A549 (cell line): ENCODE results near the gene NKAIN2. TPM values are rescaled to one million over a fixed set of nuclear protein-coding genes. Genes with fewer than 3 reads are reported as not detected.

Experiments used
- ATAC-seq, 2 experiments: fragments of 200-7000 bp in 1 of 2; fragments of >200 bp in 1 of 2; cut with Nextera tagmentation in 1 of 2; cut with Tn5 transposase in 1 of 2; 3 replicates each; pipeline versions ENCODE4 v1.8.0 to v1.9.1; 2018 to 2020; ENCODE audit warnings: mild to moderate bottlenecking in 1 of 2, moderate library complexity in 1 of 2
- CTCF ChIA-PET: fragments of 300-600 bp; sonication (Branson Sonifier 250); formaldehyde crosslinking; extraction: SDS; loops from one replicate; lab custom pipeline; 2021; ENCODE audit warnings: antibody characterized with exemption, inconsistent platforms; lab: Yijun Ruan, JAX
- POLR2A ChIA-PET: fragments of 350-600 bp; formaldehyde crosslinking; extraction: SDS; loops from one replicate; lab custom pipeline; 2021; ENCODE audit warnings: antibody characterized with exemption, inconsistent platforms; lab: Yijun Ruan, JAX
- DNase-seq, 2 experiments: peaks; one replicate each; pipeline versions ENCODE4 v3.0.0 to v3.0.0-alpha.2; 2011 to 2016; ENCODE audit warnings: low read depth in 1 of 2, low spot score in 1 of 2
- FAIRE-seq: peaks from 2 replicates; lab custom pipeline; 2011; peaks lifted over from hg19 to GRCh38; lab: Jason Lieb, UNC
- H3K27ac ChIP-seq, 2 experiments: fragments of >200 bp; sonication (Bioruptor Twin); formaldehyde crosslinking; 3 replicates each; pipeline ENCODE4 v1.5.1; 2016 to 2017
- H3K4me1 ChIP-seq: fragments of >200 bp; sonication (Bioruptor Twin); formaldehyde crosslinking; 3 replicates; pipeline ENCODE4 v1.6.1; 2016
- H3K4me2 ChIP-seq: fragments of >200 bp; sonication (Bioruptor Twin); formaldehyde crosslinking; 3 replicates; pipeline ENCODE4 v1.6.1; 2016
- H3K4me3 ChIP-seq: fragments of >200 bp; sonication (Bioruptor Twin); formaldehyde crosslinking; 3 replicates; pipeline ENCODE4 v1.5.1; 2016
- H3K9me3 ChIP-seq: fragments of >200 bp; sonication (Bioruptor Twin); formaldehyde crosslinking; 3 replicates; pipeline ENCODE4 v1.6.1; 2016
- BHLHE40 ChIP-seq: IDR thresholded peaks from 2 replicates; pipeline ENCODE4 v1.6.1; 2012; ENCODE audit warnings: low read depth, low read length, inconsistent platforms
- CBX2 ChIP-seq: fragments of 200-600 bp; sonication (generic); IDR thresholded peaks from 2 replicates; pipeline ENCODE4 v1.6.1; 2016; ENCODE audit warnings: low read depth, mild to moderate bottlenecking, borderline replicate concordance
- CBX8 ChIP-seq: fragments of 200-600 bp; sonication (generic); IDR thresholded peaks from 2 replicates; pipeline ENCODE4 v1.6.1; 2016
- CHD4 ChIP-seq: fragments of 200-600 bp; sonication (generic); IDR thresholded peaks from 2 replicates; pipeline ENCODE4 v1.6.1; 2016; ENCODE audit warnings: antibody characterized with exemption, mild to moderate bottlenecking, borderline replicate concordance
- EHF ChIP-seq: fragments of 250-450 bp; sonication (Bioruptor Pico); IDR thresholded peaks from 2 replicates; pipeline ENCODE4 v1.5.0; 2020; ENCODE audit warnings: mild to moderate bottlenecking
- HDAC2 ChIP-seq: fragments of 200-600 bp; sonication (generic); IDR thresholded peaks from 2 replicates; pipeline ENCODE4 v1.6.1; 2016
- HEYL ChIP-seq: fragments of 250-450 bp; sonication (Bioruptor Pico); IDR thresholded peaks from 2 replicates; pipeline ENCODE4 v1.8.0; 2021; ENCODE audit warnings: mild to moderate bottlenecking, moderate library complexity
- KDM5A ChIP-seq: fragments of 200-600 bp; sonication (generic); IDR thresholded peaks from 2 replicates; pipeline ENCODE4 v1.6.1; 2016; ENCODE audit warnings: antibody characterized with exemption, mild to moderate bottlenecking
- NFE2L2 ChIP-seq: fragments of 150-350 bp; conservative IDR thresholded peaks from 2 replicates; pipeline ENCODE4 v1.6.1; 2014; ENCODE audit warnings: low read length
- NPAS2 ChIP-seq: fragments of 250-450 bp; sonication (Bioruptor Pico); IDR thresholded peaks from 2 replicates; pipeline ENCODE4 v1.8.0; 2022; ENCODE audit warnings: mild to moderate bottlenecking, moderate library complexity, borderline replicate concordance
- POLR2AphosphoS2 ChIP-seq: conservative IDR thresholded peaks from 2 replicates; pipeline ENCODE4 v1.6.1; 2012; ENCODE audit warnings: low read length, improper control_type of control experiment, inconsistent platforms
- RCOR1 ChIP-seq: fragments of 150-350 bp; IDR thresholded peaks from 2 replicates; pipeline ENCODE4 v1.6.1; 2014; ENCODE audit warnings: antibody characterized with exemption, low read length, low read depth
- RFX5 ChIP-seq: fragments of 450-650 bp; IDR thresholded peaks from 2 replicates; pipeline ENCODE4 v1.7.1; 2014; ENCODE audit warnings: antibody characterized with exemption, mild to moderate bottlenecking, moderate library complexity
- SREBF2 ChIP-seq: fragments of 450-650 bp; IDR thresholded peaks from 2 replicates; pipeline ENCODE4 v1.6.1; 2014; ENCODE audit warnings: mild to moderate bottlenecking, moderate library complexity
- WGBS: methylation state at CpG from one replicate; pipeline ENCODE4 v1.1.6; 2017; ENCODE audit errors: missing lambda C conversion rate; 5-methylcytosine and 5-hydroxymethylcytosine counted together
- polyA plus RNA-seq, 4 experiments: library from polyadenylated mRNA; depleted of rRNA in 3 of 4; stranded (reverse); fragments of >200 nt; fragmentation: RNase III in 1 of 4; extraction: RNeasy Plus Mini Kit Qiagen cat#74134 plus additional on column Dnase treatment in 1 of 4; gene quantifications; 2 replicates in 3 of 4; 3 replicates in 1 of 4; pipeline ENCODE4 v1.2.3, GENCODE V29; 2011 to 2017
- TF ChIP-seq, protein P1 (sequence below): fragments of 200-600 bp; sonication (generic); IDR thresholded peaks from 2 replicates; pipeline ENCODE4 v1.6.1; 2016; ENCODE audit warnings: antibody characterized with exemption, mild to moderate bottlenecking, moderate library complexity
- TF ChIP-seq, protein P2 (sequence below): fragments of >200 bp; sonication (Bioruptor Twin); formaldehyde crosslinking; IDR thresholded peaks from 2 replicates; pipeline ENCODE4 v1.6.1; 2016
- TF ChIP-seq, protein P3 (sequence below): fragments of >200 bp; sonication (Bioruptor Twin); formaldehyde crosslinking; IDR thresholded peaks from 3 replicates; pipeline ENCODE4 v1.6.1; 2016
- TF ChIP-seq, protein P4 (sequence below): IDR thresholded peaks from 2 replicates; pipeline ENCODE4 v1.6.1; 2012
- TF ChIP-seq, protein P5 (sequence below): IDR thresholded peaks from 2 replicates; pipeline ENCODE4 v1.6.1; 2012; ENCODE audit warnings: low read depth, borderline replicate concordance

The NKAIN2 gene
- polyA plus RNA-seq, 2 of the 4 experiments (the other 2 are of a cell fraction) = not detected

DNA sequence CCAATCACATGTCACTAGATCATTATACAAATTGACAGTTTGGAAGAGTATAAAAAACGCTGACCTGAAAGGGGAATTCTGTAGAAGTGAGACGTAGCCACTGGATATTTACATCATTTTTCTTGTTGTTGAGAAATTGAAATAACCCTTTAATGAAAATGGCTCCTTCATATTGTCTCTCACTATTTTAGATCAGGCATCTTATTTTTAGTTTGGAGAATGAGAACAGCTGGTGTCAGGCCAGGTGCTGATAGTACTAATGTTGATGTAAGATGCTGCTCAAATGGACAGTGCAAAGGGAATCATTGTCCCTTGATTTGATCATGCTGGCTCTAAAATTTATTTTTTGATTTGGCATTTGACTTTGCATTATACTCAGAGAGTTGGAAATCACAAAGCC is 17.4 kb downstream of the NKAIN2 start:
- DNase-seq (no peak), FAIRE-seq (no peak), ATAC-seq (no peak)
- H3K4me1 ChIP-seq = no peaks in the 10 kb centered on the region
- H3K9me3 ChIP-seq = no peaks in the 10 kb centered on the region
- no peak overlapping the region for H3K27ac ChIP-seq
- H3K4me3 ChIP-seq = no peak overlapping the region
- ChIA-PET CTCF (interaction anchor here (0.6 kb wide), 1 partner anchor 443 kb away, joined by 3 read pairs; no protein-coding TSS in a partner anchor), POLR2A (no interaction called here)
- no peak for TF ChIP-seq NPAS2 (CRISPR knock-in tag)
- TF ChIP-seq CHD4 = no peak
- no peak for TF ChIP-seq RFX5
- TF ChIP-seq POLR2AphosphoS2 = no peak
- TF ChIP-seq, protein P1, sequence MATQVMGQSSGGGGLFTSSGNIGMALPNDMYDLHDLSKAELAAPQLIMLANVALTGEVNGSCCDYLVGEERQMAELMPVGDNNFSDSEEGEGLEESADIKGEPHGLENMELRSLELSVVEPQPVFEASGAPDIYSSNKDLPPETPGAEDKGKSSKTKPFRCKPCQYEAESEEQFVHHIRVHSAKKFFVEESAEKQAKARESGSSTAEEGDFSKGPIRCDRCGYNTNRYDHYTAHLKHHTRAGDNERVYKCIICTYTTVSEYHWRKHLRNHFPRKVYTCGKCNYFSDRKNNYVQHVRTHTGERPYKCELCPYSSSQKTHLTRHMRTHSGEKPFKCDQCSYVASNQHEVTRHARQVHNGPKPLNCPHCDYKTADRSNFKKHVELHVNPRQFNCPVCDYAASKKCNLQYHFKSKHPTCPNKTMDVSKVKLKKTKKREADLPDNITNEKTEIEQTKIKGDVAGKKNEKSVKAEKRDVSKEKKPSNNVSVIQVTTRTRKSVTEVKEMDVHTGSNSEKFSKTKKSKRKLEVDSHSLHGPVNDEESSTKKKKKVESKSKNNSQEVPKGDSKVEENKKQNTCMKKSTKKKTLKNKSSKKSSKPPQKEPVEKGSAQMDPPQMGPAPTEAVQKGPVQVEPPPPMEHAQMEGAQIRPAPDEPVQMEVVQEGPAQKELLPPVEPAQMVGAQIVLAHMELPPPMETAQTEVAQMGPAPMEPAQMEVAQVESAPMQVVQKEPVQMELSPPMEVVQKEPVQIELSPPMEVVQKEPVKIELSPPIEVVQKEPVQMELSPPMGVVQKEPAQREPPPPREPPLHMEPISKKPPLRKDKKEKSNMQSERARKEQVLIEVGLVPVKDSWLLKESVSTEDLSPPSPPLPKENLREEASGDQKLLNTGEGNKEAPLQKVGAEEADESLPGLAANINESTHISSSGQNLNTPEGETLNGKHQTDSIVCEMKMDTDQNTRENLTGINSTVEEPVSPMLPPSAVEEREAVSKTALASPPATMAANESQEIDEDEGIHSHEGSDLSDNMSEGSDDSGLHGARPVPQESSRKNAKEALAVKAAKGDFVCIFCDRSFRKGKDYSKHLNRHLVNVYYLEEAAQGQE = no peak
- TF ChIP-seq CBX8 = no peak
- TF ChIP-seq KDM5A = no peak
- TF ChIP-seq SREBF2 = no peak
- 4% methylated on average over 2 of the region's 2 CpGs for WGBS
- H3K4me2 ChIP-seq = no peak overlapping the region

DNA sequence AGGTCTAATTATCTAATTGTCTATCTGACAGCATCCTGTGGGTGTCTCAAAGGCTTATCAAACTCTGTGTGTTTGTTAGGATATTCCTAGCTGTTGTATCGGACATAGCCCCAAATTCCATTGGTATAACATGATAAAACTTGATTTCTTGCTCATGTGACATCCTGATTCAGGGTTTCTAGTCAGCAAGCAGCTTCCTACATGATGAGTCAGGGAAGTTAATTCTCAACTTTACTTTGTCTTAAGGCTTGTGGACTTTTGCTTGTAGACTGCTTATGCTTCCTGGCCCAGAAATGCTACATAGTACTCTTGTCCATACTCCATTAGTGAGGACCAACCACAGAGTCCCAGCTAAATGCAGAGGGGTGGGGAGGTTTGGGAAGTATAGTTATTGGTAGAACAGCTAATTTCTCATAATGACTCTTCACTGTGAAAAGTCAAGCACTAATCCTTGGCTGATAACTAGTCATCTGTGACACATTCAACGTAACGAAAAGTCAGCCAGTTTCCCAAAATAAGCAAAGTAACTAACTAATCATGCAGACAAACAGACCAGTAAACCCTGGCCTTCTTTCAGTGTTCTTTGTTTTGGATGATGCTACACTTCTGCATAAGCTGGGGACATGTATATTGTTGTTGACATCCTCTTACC is 25.8 kb downstream of the NKAIN2 start:
- ChIA-PET CTCF (interaction anchor here (0.5 to 0.9 kb wide), 2 partner anchors 16 to 138 kb away, joined by 3 read pairs; no protein-coding TSS in a partner anchor), POLR2A (interaction anchor here (0.5 kb wide), 1 partner anchor 51 kb away, joined by 3 read pairs; no protein-coding TSS in a partner anchor)

More for the DNA sequence above, 25.8 kb downstream of the NKAIN2 start:
- H3K4me3 ChIP-seq = no peak overlapping the region
- no peaks in the 10 kb centered on the region for H3K4me1 ChIP-seq
- TF ChIP-seq POLR2AphosphoS2 (no peak), HEYL (CRISPR knock-in tag) (no peak), CBX2 (no peak), KDM5A (no peak), BHLHE40 (no peak), NFE2L2 (no peak), RCOR1 (no peak), EHF (no peak), NPAS2 (CRISPR knock-in tag) (no peak), HDAC2 (no peak)
- TF ChIP-seq, protein P2, sequence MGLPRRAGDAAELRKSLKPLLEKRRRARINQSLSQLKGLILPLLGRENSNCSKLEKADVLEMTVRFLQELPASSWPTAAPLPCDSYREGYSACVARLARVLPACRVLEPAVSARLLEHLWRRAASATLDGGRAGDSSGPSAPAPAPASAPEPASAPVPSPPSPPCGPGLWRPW = no peak
- TF ChIP-seq, protein P3, sequence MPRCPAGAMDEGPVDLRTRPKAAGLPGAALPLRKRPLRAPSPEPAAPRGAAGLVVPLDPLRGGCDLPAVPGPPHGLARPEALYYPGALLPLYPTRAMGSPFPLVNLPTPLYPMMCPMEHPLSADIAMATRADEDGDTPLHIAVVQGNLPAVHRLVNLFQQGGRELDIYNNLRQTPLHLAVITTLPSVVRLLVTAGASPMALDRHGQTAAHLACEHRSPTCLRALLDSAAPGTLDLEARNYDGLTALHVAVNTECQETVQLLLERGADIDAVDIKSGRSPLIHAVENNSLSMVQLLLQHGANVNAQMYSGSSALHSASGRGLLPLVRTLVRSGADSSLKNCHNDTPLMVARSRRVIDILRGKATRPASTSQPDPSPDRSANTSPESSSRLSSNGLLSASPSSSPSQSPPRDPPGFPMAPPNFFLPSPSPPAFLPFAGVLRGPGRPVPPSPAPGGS = no peak
- TF ChIP-seq, protein P4, sequence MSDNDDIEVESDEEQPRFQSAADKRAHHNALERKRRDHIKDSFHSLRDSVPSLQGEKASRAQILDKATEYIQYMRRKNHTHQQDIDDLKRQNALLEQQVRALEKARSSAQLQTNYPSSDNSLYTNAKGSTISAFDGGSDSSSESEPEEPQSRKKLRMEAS = no peak
- TF ChIP-seq, protein P5, sequence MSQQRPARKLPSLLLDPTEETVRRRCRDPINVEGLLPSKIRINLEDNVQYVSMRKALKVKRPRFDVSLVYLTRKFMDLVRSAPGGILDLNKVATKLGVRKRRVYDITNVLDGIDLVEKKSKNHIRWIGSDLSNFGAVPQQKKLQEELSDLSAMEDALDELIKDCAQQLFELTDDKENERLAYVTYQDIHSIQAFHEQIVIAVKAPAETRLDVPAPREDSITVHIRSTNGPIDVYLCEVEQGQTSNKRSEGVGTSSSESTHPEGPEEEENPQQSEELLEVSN = no peak
- no peaks in the 10 kb centered on the region for H3K9me3 ChIP-seq
- no peak overlapping the region for H3K4me2 ChIP-seq
- DNase-seq (peak in 1 of 2 experiments; percentile 0), FAIRE-seq (no peak), ATAC-seq (no peak)
- H3K27ac ChIP-seq = no peak overlapping the region
- WGBS = 8% methylated on average over 3 of the region's 3 CpGs
